Vagina (tissue), 2 donors: ENCODE results near the gene ADAMTS18.

Experiments
- CTCF ChIP-seq, 3 experiments: fragments of 450-650 bp in 2 of 3; fragments of 200-600 bp in 1 of 3; sonication (generic) in 1 of 3; IDR thresholded peaks; one replicate each; pipeline ENCODE4 v1.5.1; 2017 to 2019; ENCODE audit warnings: antibody characterized with exemption in 3 of 3, mild to moderate bottlenecking in 2 of 3, moderate library complexity in 2 of 3
- POLR2A ChIP-seq, 2 donors: fragments of 450-650 bp; IDR thresholded peaks; one replicate each; pipeline ENCODE4 v1.6.1; 2017; ENCODE audit warnings: antibody characterized with exemption in 2 of 2, mild to moderate bottlenecking in 2 of 2, moderate library complexity in 2 of 2

- TF ChIP-seq CTCF (IDR thresholded peaks at IDR 0.05), result no peak
- TF ChIP-seq POLR2A (IDR thresholded peaks at IDR 0.05), result no peak
Observed at GRCh38 chr16:77298418-77299360, 136.1 kb downstream of the ADAMTS18 start.
